Loucy (cell line): ENCODE results near the gene APOL4.
"Not testable (repeated sequence)": the region's sequence is repeated elsewhere in the genome, so short reads cannot be mapped to it uniquely, and the experiment has no call there.

Experiments
- CTCF ChIP-seq: fragments of 200-600 bp; sonication (generic); conservative IDR thresholded peaks from 2 replicates; pipeline ENCODE4 v1.5.1; 2014; ENCODE audit warnings: mild to moderate bottlenecking, antibody characterized with exemption, low read length
- EZH2phosphoT487 ChIP-seq: fragments of 200-600 bp; IDR thresholded peaks from 2 replicates; pipeline ENCODE4 v1.6.1; 2018; ENCODE audit warnings: antibody characterized with exemption, mild to moderate bottlenecking, moderate library complexity, borderline replicate concordance

DNA sequence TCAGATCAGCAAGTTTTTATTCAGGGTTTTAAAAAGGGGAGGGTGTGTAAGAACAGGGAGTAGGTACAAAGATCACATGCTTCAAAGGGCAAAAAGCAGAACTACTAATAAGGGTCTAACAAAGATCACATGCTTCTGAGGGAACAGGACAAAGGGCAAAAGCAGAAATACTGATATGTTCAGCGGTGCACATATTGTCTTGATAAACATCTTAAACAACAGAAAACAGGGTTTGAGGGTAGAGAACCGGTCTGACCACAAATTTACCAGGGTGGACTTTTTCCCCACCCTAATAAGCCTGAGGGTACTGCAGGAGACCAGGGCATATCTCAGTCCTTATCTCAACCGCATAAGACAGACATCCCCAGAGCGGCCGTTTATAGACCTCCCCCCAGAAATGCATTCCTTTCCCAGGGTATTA lies 7.9 kb upstream of the APOL4 start:
- TF ChIP-seq CTCF, EZH2phosphoT487: not testable (repeated sequence)
